ENCODE data around the gene PTPRO. TPM values are rescaled to one million over a fixed set of nuclear protein-coding genes. Genes with fewer than 3 reads are reported as not detected.

Gene PTPRO
- total RNA-seq, 1 donor from 2014 or later: 0.75 TPM

GRCh38 chr12:15389561-15389960 lies 67.3 kb downstream of the PTPRO start:
- H3K9me3 Mint-ChIP-seq (ENCODE audit: unreplicated experiment): no peaks in the 10 kb centered on the region
- H3K27ac Mint-ChIP-seq (ENCODE audit: unreplicated experiment): no peak overlapping the region
- H3K27me3 Mint-ChIP-seq (ENCODE audit: unreplicated experiment): peaks cover 27% of the 10 kb centered on the region
- no peak overlapping the region for H3K4me3 Mint-ChIP-seq (ENCODE audit: unreplicated experiment)
- DNase-seq (ENCODE audit: extremely low spot score, unreplicated experiment): no peak
- no peaks in the 10 kb centered on the region for H3K4me1 Mint-ChIP-seq (ENCODE audit: unreplicated experiment)
- no peaks in the 10 kb centered on the region for H3K36me3 Mint-ChIP-seq (ENCODE audit: unreplicated experiment)
- no peak for TF ChIP-seq CTCF (IDR thresholded peaks at IDR 0.05)

GRCh38 chr12:15393037-15393436 lies 70.7 kb downstream of the PTPRO start:
- no peak for DNase-seq (ENCODE audit: extremely low spot score, unreplicated experiment)
- Mint-ChIP-seq H3K4me3 (ENCODE audit: unreplicated experiment) (no peak overlapping the region), H3K4me1 (ENCODE audit: unreplicated experiment) (no peaks in the 10 kb centered on the region), H3K9me3 (ENCODE audit: unreplicated experiment) (no peaks in the 10 kb centered on the region), H3K27me3 (ENCODE audit: unreplicated experiment) (peaks cover 10% of the 10 kb centered on the region), H3K36me3 (ENCODE audit: unreplicated experiment) (no peaks in the 10 kb centered on the region), H3K27ac (ENCODE audit: unreplicated experiment) (no peak overlapping the region)
- no peak for TF ChIP-seq CTCF (IDR thresholded peaks at IDR 0.05)

- Mint-ChIP-seq H3K4me1 (ENCODE audit: unreplicated experiment) (no peaks in the 10 kb centered on the region), H3K9me3 (ENCODE audit: unreplicated experiment) (no peaks in the 10 kb centered on the region), H3K36me3 (ENCODE audit: unreplicated experiment) (no peaks in the 10 kb centered on the region), H3K27me3 (ENCODE audit: unreplicated experiment) (peaks cover 8% of the 10 kb centered on the region), H3K27ac (ENCODE audit: unreplicated experiment) (no peak overlapping the region), H3K4me3 (ENCODE audit: unreplicated experiment) (no peak overlapping the region)
- DNase-seq (ENCODE audit: extremely low spot score, unreplicated experiment): no peak
- no peak for TF ChIP-seq CTCF (IDR thresholded peaks at IDR 0.05)
Measured at GRCh38 chr12:15393995-15394394, 71.7 kb downstream of the PTPRO start.

GRCh38 chr12:15404485-15404884 lies 82.2 kb downstream of the PTPRO start:
- no peak for TF ChIP-seq CTCF (IDR thresholded peaks at IDR 0.05)
- no peaks in the 10 kb centered on the region for H3K27me3 Mint-ChIP-seq (ENCODE audit: unreplicated experiment)
- no peaks in the 10 kb centered on the region for H3K36me3 Mint-ChIP-seq (ENCODE audit: unreplicated experiment)
- no peak for DNase-seq (ENCODE audit: extremely low spot score, unreplicated experiment)
- peaks cover 11% of the 10 kb centered on the region for H3K4me1 Mint-ChIP-seq (ENCODE audit: unreplicated experiment)
- no peak overlapping the region for H3K4me3 Mint-ChIP-seq (ENCODE audit: unreplicated experiment)
- peak overlapping the region; percentile 5 for H3K27ac Mint-ChIP-seq (ENCODE audit: unreplicated experiment)
- H3K9me3 Mint-ChIP-seq (ENCODE audit: unreplicated experiment): peaks cover 5% of the 10 kb centered on the region

GRCh38 chr12:15405606-15406005 lies 83.3 kb downstream of the PTPRO start:
- no peaks in the 10 kb centered on the region for H3K27me3 Mint-ChIP-seq (ENCODE audit: unreplicated experiment)
- H3K9me3 Mint-ChIP-seq (ENCODE audit: unreplicated experiment): peaks cover 5% of the 10 kb centered on the region
- no peak overlapping the region for H3K4me3 Mint-ChIP-seq (ENCODE audit: unreplicated experiment)
- no peak for TF ChIP-seq CTCF (IDR thresholded peaks at IDR 0.05)
- H3K4me1 Mint-ChIP-seq (ENCODE audit: unreplicated experiment): peaks cover 11% of the 10 kb centered on the region
- no peak for DNase-seq (ENCODE audit: extremely low spot score, unreplicated experiment)
- H3K27ac Mint-ChIP-seq (ENCODE audit: unreplicated experiment): no peak overlapping the region
- H3K36me3 Mint-ChIP-seq (ENCODE audit: unreplicated experiment): no peaks in the 10 kb centered on the region

All from osteocyte (in vitro differentiated cells).